Measurements from ENCODE around the gene CAMSAP2.

DNA sequence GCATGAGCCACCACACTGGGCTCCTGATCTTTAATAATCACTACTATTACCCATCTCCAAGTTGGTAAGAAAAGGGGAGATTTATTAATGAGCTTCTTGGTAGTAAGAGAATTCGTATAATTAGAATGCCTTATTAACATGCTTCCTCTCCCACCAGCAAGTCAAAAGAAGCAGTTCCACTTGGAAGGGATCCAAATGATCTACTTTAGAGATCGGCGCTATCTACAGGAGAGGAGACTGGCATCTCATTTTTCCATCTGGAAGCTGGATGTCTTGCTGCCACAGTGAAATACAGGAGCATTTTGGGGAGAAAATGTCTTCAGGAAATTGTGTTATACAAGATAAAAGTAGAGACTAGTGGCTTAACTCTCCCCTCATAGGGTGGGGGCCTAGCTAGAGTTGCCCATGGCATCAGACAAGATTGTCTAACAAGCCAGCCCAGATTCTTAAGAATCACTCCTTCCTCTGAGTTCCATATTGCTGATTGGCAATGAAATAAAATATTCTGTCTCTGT, 33.6 kb upstream of the CAMSAP2 start:
- TF ChIP-seq TEAD4 (IDR thresholded peaks at IDR 0.05; ENCODE audit: low read depth, low read length) = no peak
- TF ChIP-seq RNF2 (IDR thresholded peaks at IDR 0.05; ENCODE audit: borderline replicate concordance, low read depth, low read length, missing control alignments, poor library complexity, severe bottlenecking) = no peak
- TF ChIP-seq, protein P1, sequence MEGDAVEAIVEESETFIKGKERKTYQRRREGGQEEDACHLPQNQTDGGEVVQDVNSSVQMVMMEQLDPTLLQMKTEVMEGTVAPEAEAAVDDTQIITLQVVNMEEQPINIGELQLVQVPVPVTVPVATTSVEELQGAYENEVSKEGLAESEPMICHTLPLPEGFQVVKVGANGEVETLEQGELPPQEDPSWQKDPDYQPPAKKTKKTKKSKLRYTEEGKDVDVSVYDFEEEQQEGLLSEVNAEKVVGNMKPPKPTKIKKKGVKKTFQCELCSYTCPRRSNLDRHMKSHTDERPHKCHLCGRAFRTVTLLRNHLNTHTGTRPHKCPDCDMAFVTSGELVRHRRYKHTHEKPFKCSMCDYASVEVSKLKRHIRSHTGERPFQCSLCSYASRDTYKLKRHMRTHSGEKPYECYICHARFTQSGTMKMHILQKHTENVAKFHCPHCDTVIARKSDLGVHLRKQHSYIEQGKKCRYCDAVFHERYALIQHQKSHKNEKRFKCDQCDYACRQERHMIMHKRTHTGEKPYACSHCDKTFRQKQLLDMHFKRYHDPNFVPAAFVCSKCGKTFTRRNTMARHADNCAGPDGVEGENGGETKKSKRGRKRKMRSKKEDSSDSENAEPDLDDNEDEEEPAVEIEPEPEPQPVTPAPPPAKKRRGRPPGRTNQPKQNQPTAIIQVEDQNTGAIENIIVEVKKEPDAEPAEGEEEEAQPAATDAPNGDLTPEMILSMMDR (IDR thresholded peaks at IDR 0.05; ENCODE audit: control extremely low read depth in 1 of 3, insufficient read depth in 1 of 3, low read depth in 1 of 3, low read length in 3 of 3) = no peak
- no peak for TF ChIP-seq POLR2A (IDR thresholded peaks at IDR 0.05; ENCODE audit: control extremely low read depth in 1 of 2, low read depth in 2 of 2, low read length in 2 of 2)
- TF ChIP-seq, protein P2, sequence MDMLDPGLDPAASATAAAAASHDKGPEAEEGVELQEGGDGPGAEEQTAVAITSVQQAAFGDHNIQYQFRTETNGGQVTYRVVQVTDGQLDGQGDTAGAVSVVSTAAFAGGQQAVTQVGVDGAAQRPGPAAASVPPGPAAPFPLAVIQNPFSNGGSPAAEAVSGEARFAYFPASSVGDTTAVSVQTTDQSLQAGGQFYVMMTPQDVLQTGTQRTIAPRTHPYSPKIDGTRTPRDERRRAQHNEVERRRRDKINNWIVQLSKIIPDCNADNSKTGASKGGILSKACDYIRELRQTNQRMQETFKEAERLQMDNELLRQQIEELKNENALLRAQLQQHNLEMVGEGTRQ (IDR thresholded peaks at IDR 0.05; ENCODE audit: low read length) = no peak
- TF ChIP-seq SP1 (IDR thresholded peaks at IDR 0.05; ENCODE audit: low read depth, low read length) = no peak
- TF ChIP-seq, protein P3, sequence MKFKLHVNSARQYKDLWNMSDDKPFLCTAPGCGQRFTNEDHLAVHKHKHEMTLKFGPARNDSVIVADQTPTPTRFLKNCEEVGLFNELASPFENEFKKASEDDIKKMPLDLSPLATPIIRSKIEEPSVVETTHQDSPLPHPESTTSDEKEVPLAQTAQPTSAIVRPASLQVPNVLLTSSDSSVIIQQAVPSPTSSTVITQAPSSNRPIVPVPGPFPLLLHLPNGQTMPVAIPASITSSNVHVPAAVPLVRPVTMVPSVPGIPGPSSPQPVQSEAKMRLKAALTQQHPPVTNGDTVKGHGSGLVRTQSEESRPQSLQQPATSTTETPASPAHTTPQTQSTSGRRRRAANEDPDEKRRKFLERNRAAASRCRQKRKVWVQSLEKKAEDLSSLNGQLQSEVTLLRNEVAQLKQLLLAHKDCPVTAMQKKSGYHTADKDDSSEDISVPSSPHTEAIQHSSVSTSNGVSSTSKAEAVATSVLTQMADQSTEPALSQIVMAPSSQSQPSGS (IDR thresholded peaks at IDR 0.05; ENCODE audit: low read length) = no peak
- no peak for TF ChIP-seq SRF (IDR thresholded peaks at IDR 0.05; ENCODE audit: low read depth, low read length)
